ENCODE data around the gene PRMT5.
A peak's percentile ranks its signal among the peaks of the same experiment; 100 is the strongest.

Gene PRMT5

GRCh38 chr14:22898302-22899090 lies 30.7 kb downstream of the PRMT5 start:
- DNase-seq (ENCODE audit: low read depth in 2 of 3, low spot score in 2 of 3), result no peak

DNA sequence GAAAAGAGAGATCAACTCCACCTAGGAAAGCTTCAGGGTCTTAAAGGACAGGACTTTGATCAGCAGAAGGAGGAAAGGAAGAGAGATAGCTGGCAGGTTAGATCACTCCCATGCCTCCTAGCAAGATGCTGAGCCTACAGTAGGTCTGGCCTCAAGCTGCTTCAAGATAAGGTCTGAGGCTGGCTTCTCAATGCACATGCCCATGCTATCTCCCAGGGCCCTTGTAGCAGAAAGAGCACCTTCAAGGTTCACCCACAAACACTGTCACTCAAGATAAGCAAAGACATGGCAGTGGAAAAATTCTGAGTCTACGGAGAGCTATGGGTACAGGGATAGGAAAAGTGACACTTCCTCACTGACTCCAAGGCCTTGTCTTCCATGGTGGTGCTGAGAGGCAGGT lies 31.8 kb downstream of the PRMT5 start:
- no peak for DNase-seq (ENCODE audit: low read depth in 2 of 3, low spot score in 2 of 3)

GRCh38 chr14:22896760-22897159 lies 32.4 kb downstream of the PRMT5 start:
- no peak for DNase-seq (ENCODE audit: low read depth in 2 of 3, low spot score in 2 of 3)

DNA sequence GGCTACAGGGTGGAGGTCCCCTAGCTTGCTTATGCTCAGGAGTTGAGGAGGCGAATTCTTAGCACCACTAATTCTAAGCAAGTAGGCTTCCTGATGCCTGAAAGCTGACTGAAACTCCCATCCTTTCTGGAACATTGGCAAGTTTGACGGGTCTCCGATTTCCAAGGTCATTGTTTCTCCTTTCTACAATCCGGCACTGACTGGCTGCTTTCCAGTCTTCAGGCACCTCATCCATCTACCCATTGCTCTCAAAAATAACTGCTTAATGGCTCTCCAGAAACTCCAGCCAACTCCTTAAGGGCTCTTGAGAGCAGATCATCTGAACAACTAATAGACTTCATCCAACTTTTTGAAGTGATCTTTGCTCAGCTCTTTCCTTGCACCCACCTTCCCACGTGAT lies 32.8 kb downstream of the PRMT5 start:
- DNase-seq (ENCODE audit: low read depth in 2 of 3, low spot score in 2 of 3), result no peak

DNA sequence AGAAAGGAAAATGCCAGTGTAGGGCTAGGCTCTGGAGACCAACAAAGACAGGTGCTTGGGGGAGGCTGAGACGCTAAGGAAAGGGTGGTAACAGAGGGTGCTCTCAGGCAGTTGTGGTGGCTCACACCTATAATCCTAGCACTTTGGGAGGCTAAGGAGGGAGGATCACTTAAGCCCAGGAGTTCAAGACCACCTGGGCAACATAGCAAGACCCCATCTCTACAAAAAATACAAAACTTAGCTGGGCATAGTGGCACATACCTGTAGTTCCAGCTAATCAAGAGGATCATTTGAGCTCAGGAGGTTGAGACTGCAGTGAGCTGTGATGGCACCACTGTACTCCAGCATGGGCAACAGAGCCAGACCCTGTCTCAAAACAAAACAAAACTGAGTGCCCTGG lies 33.8 kb downstream of the PRMT5 start:
- no peak for DNase-seq (ENCODE audit: low read depth in 2 of 3, low spot score in 2 of 3)

- no peak for DNase-seq (ENCODE audit: low read depth in 2 of 3, low spot score in 2 of 3)
Measured at GRCh38 chr14:22893706-22894105, 35.5 kb downstream of the PRMT5 start.

DNA sequence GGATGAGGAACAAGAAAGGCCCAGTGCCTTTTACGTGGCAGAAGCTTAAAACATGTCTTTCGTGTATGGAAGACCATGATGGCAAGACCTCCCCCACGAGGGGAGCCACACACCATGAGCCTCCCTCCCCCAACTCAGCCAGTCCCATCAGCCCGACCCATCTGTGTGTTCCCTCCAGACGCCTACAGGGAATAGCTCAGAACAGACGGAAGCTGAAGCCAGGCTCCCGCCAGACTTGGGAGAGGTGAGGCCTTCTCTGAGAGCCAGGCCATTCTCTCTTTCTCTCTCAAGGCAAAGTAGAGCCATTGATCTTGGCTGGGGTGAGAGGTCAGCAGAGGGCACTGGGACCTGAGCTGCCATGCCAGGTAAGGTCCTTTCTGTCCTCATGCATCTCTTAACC lies 36.7 kb downstream of the PRMT5 start:
- no peak for DNase-seq (ENCODE audit: low read depth in 2 of 3, low spot score in 2 of 3)

GRCh38 chr14:22890416-22890815 lies 38.8 kb downstream of the PRMT5 start:
- no peak for DNase-seq (ENCODE audit: low read depth in 2 of 3, low spot score in 2 of 3)

DNA sequence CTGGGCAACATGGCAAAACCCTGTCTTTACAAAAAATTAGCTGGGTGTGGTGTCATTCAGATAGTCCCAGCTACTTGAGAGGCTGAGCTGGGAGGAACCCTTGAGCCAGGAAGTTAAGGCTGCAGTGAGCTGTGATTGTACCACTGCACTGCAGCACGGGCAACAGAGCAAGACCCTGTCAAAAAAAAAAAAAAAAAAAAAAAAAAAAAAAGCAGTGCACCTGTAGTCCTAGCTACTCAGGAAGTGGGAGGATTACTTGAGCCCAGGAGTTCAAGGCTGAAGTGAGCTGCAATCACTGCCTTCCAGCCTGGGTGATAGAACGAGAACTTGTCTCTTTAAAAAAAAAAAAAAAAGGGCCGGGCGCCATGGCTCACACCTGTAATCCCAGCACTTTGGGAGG lies 40.5 kb downstream of the PRMT5 start:
- no peak for DNase-seq (ENCODE audit: low read depth in 2 of 3, low spot score in 2 of 3)

- DNase-seq (ENCODE audit: low read depth in 2 of 3, low spot score in 2 of 3), result no peak
Measured at GRCh38 chr14:22887990-22888378, 41.2 kb downstream of the PRMT5 start.

- no peak for DNase-seq (ENCODE audit: low read depth in 2 of 3, low spot score in 2 of 3)
Measured at GRCh38 chr14:22887260-22887989, 41.8 kb downstream of the PRMT5 start.

GRCh38 chr14:22886500-22887259 lies 42.5 kb downstream of the PRMT5 start:
- DNase-seq (ENCODE audit: low read depth in 2 of 3, low spot score in 2 of 3), result peak; percentile 36 to 53 (median 40)

GRCh38 chr14:22885975-22886374 lies 43.2 kb downstream of the PRMT5 start:
- DNase-seq (ENCODE audit: low read depth in 2 of 3, low spot score in 2 of 3), result no peak

DNA sequence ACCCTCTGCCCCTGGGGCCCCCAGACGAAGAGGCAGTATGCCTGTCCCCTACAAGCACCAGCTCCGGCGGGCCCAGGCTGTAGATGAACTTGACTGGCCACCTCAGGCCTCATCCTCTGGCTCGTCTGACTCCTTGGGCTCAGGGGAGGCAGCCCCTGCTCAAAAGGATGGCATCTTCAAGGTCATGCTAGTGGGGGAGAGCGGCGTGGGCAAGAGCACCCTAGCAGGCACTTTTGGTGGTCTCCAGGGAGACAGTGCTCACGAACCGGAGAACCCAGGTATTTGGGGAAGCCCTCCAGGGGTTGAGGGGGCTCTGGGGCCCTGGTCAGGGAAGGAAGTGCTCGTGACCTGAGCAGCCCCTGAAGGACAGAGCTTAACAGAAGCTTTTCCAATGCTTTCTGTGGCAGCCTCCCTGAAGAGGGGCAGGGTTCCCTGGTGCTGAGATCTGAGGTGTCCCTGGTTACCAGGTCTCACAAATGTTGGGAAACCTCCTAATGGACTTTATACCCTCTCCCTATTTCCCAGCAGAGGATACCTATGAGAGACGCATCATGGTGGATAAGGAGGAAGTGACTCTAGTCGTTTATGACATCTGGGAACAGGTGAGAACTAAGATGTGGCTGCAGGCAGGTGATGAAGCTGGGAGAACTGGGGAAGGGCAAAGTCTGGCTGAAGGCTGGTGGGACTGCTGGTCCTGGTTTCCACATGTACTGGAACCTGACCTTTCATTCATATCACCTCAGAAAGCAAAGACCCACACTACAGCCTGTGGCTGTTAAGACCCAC lies 44.2 kb downstream of the PRMT5 start:
- no peak for DNase-seq (ENCODE audit: low read depth in 2 of 3, low spot score in 2 of 3)

- no peak for DNase-seq (ENCODE audit: low read depth in 2 of 3, low spot score in 2 of 3)
Measured at GRCh38 chr14:22884076-22884737, 45.0 kb downstream of the PRMT5 start.

GRCh38 chr14:22883173-22883976 lies 45.8 kb downstream of the PRMT5 start, which contains the start of gene REM2:
REM2 (plus strand) TSS chr14:22883222; CDS start chr14:22883288, 66 bp downstream.
- DNase-seq (ENCODE audit: low read depth in 2 of 3, low spot score in 2 of 3), result no peak

DNA sequence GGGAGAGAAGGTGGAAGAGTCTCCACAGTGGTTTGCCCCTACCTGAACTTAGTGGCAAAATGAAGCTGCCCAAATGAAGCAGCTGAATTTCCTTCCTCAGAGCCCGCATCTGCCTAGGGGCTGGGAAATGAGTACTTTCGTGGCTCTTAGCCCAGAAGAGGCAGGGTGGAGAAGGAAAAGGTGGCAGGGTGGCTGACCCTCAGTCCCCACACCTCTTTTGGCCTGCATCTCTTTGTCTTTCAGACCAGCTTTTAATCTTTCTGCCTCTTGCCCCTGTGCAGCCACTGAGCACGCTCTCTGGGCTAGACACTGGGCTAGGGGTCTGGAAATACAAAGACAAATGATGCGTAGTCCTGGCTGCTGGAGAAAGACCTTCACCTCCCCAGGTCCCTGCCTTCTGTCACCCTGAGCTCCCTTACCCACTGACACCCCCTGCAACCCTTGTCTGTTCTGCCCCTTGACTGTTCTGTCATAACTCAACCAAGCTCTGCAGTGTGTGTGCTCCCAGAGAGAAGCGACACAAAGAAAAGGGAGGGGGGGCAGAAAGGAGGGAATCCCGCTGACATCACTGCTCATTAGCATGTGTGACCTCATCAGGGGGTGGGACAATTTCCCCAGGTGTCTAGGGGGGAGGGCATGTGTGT lies 46.5 kb downstream of the PRMT5 start:
- no peak for DNase-seq (ENCODE audit: low read depth in 2 of 3, low spot score in 2 of 3)

DNA sequence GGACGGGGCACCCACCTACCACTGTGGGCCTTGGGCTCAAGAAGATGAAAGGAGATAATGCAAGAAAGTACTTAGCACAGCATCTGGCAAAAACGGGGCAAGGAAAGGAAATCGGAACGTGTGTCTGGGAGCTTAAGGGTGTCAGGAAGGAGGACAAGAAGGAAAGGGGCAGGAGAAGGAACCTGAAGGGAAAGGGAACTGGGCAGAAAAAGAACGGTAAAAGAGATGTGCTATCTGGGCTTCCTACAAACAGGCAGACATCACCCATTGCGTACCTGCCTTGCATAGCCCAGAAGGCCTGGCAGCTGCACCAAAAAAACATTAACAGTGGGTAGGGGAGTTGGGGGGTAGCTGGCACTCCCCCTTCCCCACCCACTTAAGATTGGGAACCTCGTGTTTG lies 47.1 kb downstream of the PRMT5 start:
- no peak for DNase-seq (ENCODE audit: low read depth in 2 of 3, low spot score in 2 of 3)

Data from activated CD8-positive, alpha-beta memory T cell treated with anti-CD3 and anti-CD28 coated beads for 48 hours (primary cell).